ENCODE measurements around the gene DNMBP. TPM values are rescaled to one million over a fixed set of nuclear protein-coding genes. Genes with fewer than 3 reads are reported as not detected.

The DNMBP gene
- 5.3 and 6.9 TPM in 2 replicates for total RNA-seq

GRCh38 chr10:100009793-100010676 is at the start of gene DNMBP:
TSS of gene DNMBP (minus strand) at chr10:100009947. CDS start at chr10:99972124, 37,823 bp downstream.

Other genes starting within 250 kb of the DNMBP start
- gene ABCC2, start 227.3 kb downstream of the DNMBP start, total RNA-seq: 0.15 and 0.39 TPM in 2 replicates
- not detected in 2 replicates for gene CPN1, start 71.9 kb upstream of the DNMBP start, total RNA-seq
- 31.4 and 32.8 TPM in 2 replicates for gene ERLIN1, start 176.1 kb upstream of the DNMBP start, total RNA-seq
- gene CHUK, start 219.6 kb upstream of the DNMBP start, total RNA-seq: 15.2 and 18.3 TPM in 2 replicates